Liver (tissue), 9 donors: Measurements from ENCODE around the gene WNT4. TPM values are rescaled to one million over a fixed set of nuclear protein-coding genes. Genes with fewer than 3 reads are reported as not detected.
A peak's percentile ranks its signal among the peaks of the same experiment; 100 is the strongest.

ENCODE experiments used
- DNase-seq: peaks from one replicate; pipeline ENCODE4 v3.0.0-alpha.2; 2017; ENCODE audit warnings: low spot score
- H3K27ac ChIP-seq, 2 donors: one replicate each; pipeline ENCODE4 v1.7.0; 2013; ENCODE audit warnings: inconsistent platforms in 2 of 2, low read length in 2 of 2, control low read depth in 1 of 2, low read depth in 1 of 2, mild to moderate bottlenecking in 1 of 2
- H3K27me3 ChIP-seq, 4 donors: one replicate each; pipeline versions ENCODE4 v1.6.1 to v1.7.0; 2013; ENCODE audit warnings: low read length in 3 of 4, inconsistent platforms in 1 of 4, mild to moderate bottlenecking in 1 of 4, moderate library complexity in 1 of 4; ENCODE audit not compliant: control insufficient read depth in 4 of 4, insufficient read depth in 4 of 4
- H3K36me3 ChIP-seq, 4 donors: one replicate each; pipeline versions ENCODE4 v1.6.1 to v1.7.0; 2013; ENCODE audit warnings: low read length in 3 of 4, mild to moderate bottlenecking in 3 of 4, low read depth in 1 of 4, moderate library complexity in 1 of 4; ENCODE audit not compliant: control insufficient read depth in 4 of 4, insufficient read depth in 3 of 4
- H3K4me1 ChIP-seq, 4 donors: one replicate each; pipeline versions ENCODE4 v1.6.1 to v1.7.0; 2013; ENCODE audit warnings: low read length in 3 of 4, mild to moderate bottlenecking in 3 of 4, moderate library complexity in 1 of 4; ENCODE audit not compliant: control insufficient read depth in 4 of 4, insufficient read depth in 4 of 4
- H3K4me3 ChIP-seq, 3 donors: one replicate each; pipeline versions ENCODE4 v1.6.1 to v1.7.0; 2013; ENCODE audit warnings: low read length in 3 of 3, control low read depth in 1 of 3, low read depth in 1 of 3, mild to moderate bottlenecking in 1 of 3
- H3K9ac ChIP-seq, 2 donors: one replicate each; pipeline ENCODE4 v1.7.0; 2013; ENCODE audit warnings: low read length in 2 of 2, mild to moderate bottlenecking in 2 of 2, moderate library complexity in 2 of 2, control low read depth in 1 of 2, low read depth in 1 of 2
- H3K9me3 ChIP-seq, 4 donors: one replicate each; pipeline versions ENCODE4 v1.6.1 to v1.7.0; 2013; ENCODE audit warnings: low read length in 3 of 4; ENCODE audit not compliant: control insufficient read depth in 4 of 4
- ATF3 ChIP-seq: IDR thresholded peaks from 2 replicates; pipeline ENCODE4 v1.6.1; 2016; ENCODE audit warnings: antibody characterized with exemption
- CTCF ChIP-seq: fragments of 150-350 bp; IDR thresholded peaks from 2 replicates; pipeline ENCODE4 v1.5.1; 2017; ENCODE audit warnings: improper control_type of control experiment, low read depth, low read length; ENCODE audit not compliant: missing input control
- EGR1 ChIP-seq, 2 donors: IDR thresholded peaks; 2 replicates each; pipeline ENCODE4 v1.6.1; 2016 to 2018; ENCODE audit warnings: antibody characterized with exemption in 2 of 2, low read depth in 2 of 2
- FOXA1 ChIP-seq: IDR thresholded peaks from 2 replicates; pipeline ENCODE4 v1.6.1; 2016; ENCODE audit warnings: antibody characterized with exemption
- FOXA2 ChIP-seq: IDR thresholded peaks from 2 replicates; pipeline ENCODE4 v1.6.1; 2016; ENCODE audit warnings: antibody characterized with exemption
- GABPA ChIP-seq, 2 donors: IDR thresholded peaks in 1 of 2; conservative IDR thresholded peaks in 1 of 2; 2 replicates each; pipeline ENCODE4 v1.6.1; 2016; ENCODE audit warnings: antibody characterized with exemption in 2 of 2, mild to moderate bottlenecking in 1 of 2, moderate library complexity in 1 of 2
- HNF4A ChIP-seq, 2 donors: conservative IDR thresholded peaks; 2 replicates each; pipeline ENCODE4 v1.6.1; 2016; ENCODE audit warnings: antibody characterized with exemption in 2 of 2, mild to moderate bottlenecking in 2 of 2
- HNF4G ChIP-seq: IDR thresholded peaks from 2 replicates; pipeline ENCODE4 v1.6.1; 2016; ENCODE audit warnings: antibody characterized with exemption
- JUND ChIP-seq, 2 donors: IDR thresholded peaks; 2 replicates each; pipeline ENCODE4 v1.6.1; 2016; ENCODE audit warnings: antibody characterized with exemption in 2 of 2
- MAX ChIP-seq: IDR thresholded peaks from 2 replicates; pipeline ENCODE4 v1.6.1; 2016; ENCODE audit warnings: antibody characterized with exemption
- NR2F2 ChIP-seq: IDR thresholded peaks from 2 replicates; pipeline ENCODE4 v1.6.1; 2016; ENCODE audit warnings: antibody characterized with exemption
- RAD21 ChIP-seq, 2 donors: IDR thresholded peaks; 2 replicates each; pipeline ENCODE4 v1.6.1; 2016; ENCODE audit warnings: antibody characterized with exemption in 2 of 2, mild to moderate bottlenecking in 2 of 2
- REST ChIP-seq: IDR thresholded peaks from 2 replicates; pipeline ENCODE4 v1.6.1; 2016; ENCODE audit warnings: antibody characterized with exemption, mild to moderate bottlenecking
- RXRA ChIP-seq, 2 donors: IDR thresholded peaks; 2 replicates each; pipeline ENCODE4 v1.6.1; 2017 to 2018; ENCODE audit warnings: antibody characterized with exemption in 2 of 2, mild to moderate bottlenecking in 1 of 2
- TAF1 ChIP-seq: conservative IDR thresholded peaks from 2 replicates; pipeline ENCODE4 v1.6.1; 2016; ENCODE audit warnings: antibody characterized with exemption, mild to moderate bottlenecking
- YY1 ChIP-seq: IDR thresholded peaks from 2 replicates; pipeline ENCODE4 v1.6.1; 2016; ENCODE audit warnings: antibody characterized with exemption, mild to moderate bottlenecking
- ZBTB33 ChIP-seq: IDR thresholded peaks from 2 replicates; pipeline ENCODE4 v1.6.1; 2016; ENCODE audit warnings: antibody characterized with exemption
- WGBS: extraction: QIAGEN DNeasy Blood & Tissue Kit; methylation state at CpG from one replicate; pipeline ENCODE4 v1.1.7; 2013; 5-methylcytosine and 5-hydroxymethylcytosine counted together
- polyA plus RNA-seq, 2 donors: library from polyadenylated mRNA; stranded (reverse) in 1 of 2; unstranded in 1 of 2; fragments of 200-250 nt in 1 of 2; fragments of >200 nt in 1 of 2; fragmentation: Nextera tagmentation in 1 of 2; extraction: Ambion mirVana in 1 of 2; gene quantifications; one replicate each; pipeline versions ENCODE4 v1.2.1 to v1.2.3, GENCODE V29; 2013 to 2015
- total RNA-seq, 2 donors: library from RNA; depleted of rRNA; stranded (reverse); fragments of >200 nt; gene quantifications; one replicate each; pipeline ENCODE4 v1.2.3, GENCODE V29; 2014
- donor health status: healthy.
- donor health status: healthy.
- donor health status: healthy.
- donor health status: healthy.
- donor health status: healthy.

The WNT4 gene
- total and polyA plus RNA-seq, 4 donors: under 0.01 to 0.09 TPM; not detected in 2

GRCh38 chr1:22137004-22137720 lies 5.7 kb downstream of the WNT4 start:
- WGBS: 64% methylated on average over 16 of the region's 16 CpGs
- TF ChIP-seq RXRA (IDR thresholded peaks at IDR 0.05) (no peak), RAD21 (IDR thresholded peaks at IDR 0.05) (no peak), ATF3 (no peak), NR2F2 (peak; percentile 51), ZBTB33 (no peak), CTCF (no peak)
- H3K9ac ChIP-seq: no peak overlapping the region
- no peaks in the 10 kb centered on the region for H3K36me3 ChIP-seq
- no peaks in the 10 kb centered on the region for H3K9me3 ChIP-seq
- H3K27ac ChIP-seq: no peak overlapping the region
- H3K4me3 ChIP-seq: no peak overlapping the region
- peaks cover 1 to 6% (median 3%) of the 10 kb centered on the region in 4 donors for H3K4me1 ChIP-seq
- DNase-seq: no peak
- H3K27me3 ChIP-seq: peaks cover 0 to 9% (median 3%) of the 10 kb centered on the region in 4 donors

- no peak for DNase-seq
- Histone ChIP-seq H3K27me3 (no peaks in the 10 kb centered on the region), H3K36me3 (no peaks in the 10 kb centered on the region), H3K27ac (no peak overlapping the region), H3K9me3 (no peaks in the 10 kb centered on the region), H3K9ac (no peak overlapping the region), H3K4me1 (no peaks in the 10 kb centered on the region), H3K4me3 (no peak overlapping the region)
- 49% methylated on average over 15 of the region's 15 CpGs for WGBS
- no peak for TF ChIP-seq REST
- no peak for TF ChIP-seq GABPA (IDR thresholded peaks at IDR 0.05 in 1 of 2, conservative IDR thresholded peaks at IDR 0.05 in 1 of 2)
- TF ChIP-seq EGR1 (IDR thresholded peaks at IDR 0.05; ENCODE audit: low read depth in 2 of 2): no peak
- no peak for TF ChIP-seq FOXA1
- TF ChIP-seq MAX: no peak
- no peak for TF ChIP-seq RAD21 (IDR thresholded peaks at IDR 0.05)
- TF ChIP-seq HNF4A (conservative IDR thresholded peaks at IDR 0.05): no peak
- no peak for TF ChIP-seq JUND (IDR thresholded peaks at IDR 0.05)
- no peak for TF ChIP-seq FOXA2
- no peak for TF ChIP-seq NR2F2
- no peak for TF ChIP-seq ATF3
- no peak for TF ChIP-seq RXRA (IDR thresholded peaks at IDR 0.05)
- no peak for TF ChIP-seq HNF4G
- no peak for TF ChIP-seq YY1
- no peak for TF ChIP-seq TAF1
These were observed 9.0 kb downstream of the WNT4 start for GRCh38 chr1:22133931-22134324.
